HL-60 (cell line): ENCODE measurements around the gene PDLIM5.

ENCODE experiments used
- CTCF ChIP-seq: IDR thresholded peaks from one replicate; pipeline ENCODE4 v1.5.1; 2011; ENCODE audit warnings: low read length, control low read depth, inconsistent platforms; ENCODE audit not compliant: insufficient read depth
- GABPA ChIP-seq: IDR thresholded peaks from 2 replicates; pipeline ENCODE4 v1.6.1; 2012; ENCODE audit warnings: low read depth
- POLR2AphosphoS5 ChIP-seq: IDR thresholded peaks from 2 replicates; pipeline ENCODE4 v1.6.1; 2012; ENCODE audit warnings: low read depth
- REST ChIP-seq: IDR thresholded peaks from 2 replicates; pipeline ENCODE4 v1.6.1; 2012; ENCODE audit warnings: low read depth; ENCODE audit not compliant: insufficient replicate concordance
- SPI1 ChIP-seq: IDR thresholded peaks from 2 replicates; pipeline ENCODE4 v1.6.1; 2012; ENCODE audit warnings: low read depth, mild to moderate bottlenecking, borderline replicate concordance

GRCh38 chr4:94406668-94407437, 44.9 kb upstream of the PDLIM5 start:
- TF ChIP-seq CTCF, result peak; percentile 72
- TF ChIP-seq SPI1, result no peak
- TF ChIP-seq REST, result no peak
- TF ChIP-seq GABPA, result no peak
- no peak for TF ChIP-seq POLR2AphosphoS5
